Measurements from ENCODE around the gene OPRPN.

Gene OPRPN

GRCh38 chr4:70399319-70399718 lies 1.6 kb downstream of the OPRPN start:
- Histone ChIP-seq H3K27ac (ENCODE audit: low read length) (no peak overlapping the region), H3K4me2 (ENCODE audit: low read depth, low read length) (no peak overlapping the region), H2AFZ (ENCODE audit: low read length) (no peak overlapping the region), H3K27me3 (replicated peaks; ENCODE audit: insufficient read depth, low read length) (no peaks in the 10 kb centered on the region), H4K20me1 (ENCODE audit: insufficient read depth, low read length) (no peaks in the 10 kb centered on the region), H3K79me2 (ENCODE audit: low read length) (no peaks in the 10 kb centered on the region), H3K4me3 (ENCODE audit: low read length) (no peak overlapping the region), H3K9me2 (replicated peaks; ENCODE audit: insufficient read depth, low read length) (no peaks in the 10 kb centered on the region), H3F3A (ENCODE audit: insufficient read depth, low read length) (no peaks in the 10 kb centered on the region), H3K9ac (ENCODE audit: low read length) (no peak overlapping the region), H3K9me3 (replicated peaks; ENCODE audit: insufficient read depth, low read length) (no peaks in the 10 kb centered on the region), H3K4me1 (ENCODE audit: low read length) (peaks cover 7% of the 10 kb centered on the region), H3K36me3 (replicated peaks; ENCODE audit: insufficient read depth, low read length) (no peaks in the 10 kb centered on the region)
- no peak for DNase-seq
- no peak for TF ChIP-seq EZH2phosphoT487 (IDR thresholded peaks at IDR 0.05; ENCODE audit: low read length)
- TF ChIP-seq, protein P1, sequence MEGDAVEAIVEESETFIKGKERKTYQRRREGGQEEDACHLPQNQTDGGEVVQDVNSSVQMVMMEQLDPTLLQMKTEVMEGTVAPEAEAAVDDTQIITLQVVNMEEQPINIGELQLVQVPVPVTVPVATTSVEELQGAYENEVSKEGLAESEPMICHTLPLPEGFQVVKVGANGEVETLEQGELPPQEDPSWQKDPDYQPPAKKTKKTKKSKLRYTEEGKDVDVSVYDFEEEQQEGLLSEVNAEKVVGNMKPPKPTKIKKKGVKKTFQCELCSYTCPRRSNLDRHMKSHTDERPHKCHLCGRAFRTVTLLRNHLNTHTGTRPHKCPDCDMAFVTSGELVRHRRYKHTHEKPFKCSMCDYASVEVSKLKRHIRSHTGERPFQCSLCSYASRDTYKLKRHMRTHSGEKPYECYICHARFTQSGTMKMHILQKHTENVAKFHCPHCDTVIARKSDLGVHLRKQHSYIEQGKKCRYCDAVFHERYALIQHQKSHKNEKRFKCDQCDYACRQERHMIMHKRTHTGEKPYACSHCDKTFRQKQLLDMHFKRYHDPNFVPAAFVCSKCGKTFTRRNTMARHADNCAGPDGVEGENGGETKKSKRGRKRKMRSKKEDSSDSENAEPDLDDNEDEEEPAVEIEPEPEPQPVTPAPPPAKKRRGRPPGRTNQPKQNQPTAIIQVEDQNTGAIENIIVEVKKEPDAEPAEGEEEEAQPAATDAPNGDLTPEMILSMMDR (IDR thresholded peaks at IDR 0.05; ENCODE audit: low read length): no peak
- no peak for TF ChIP-seq EZH2 (optimal IDR thresholded peaks at IDR 0.05; ENCODE audit: low read depth, low read length)

- TF ChIP-seq, protein P1 (IDR thresholded peaks at IDR 0.05; ENCODE audit: low read length): no peak
- TF ChIP-seq EZH2phosphoT487 (IDR thresholded peaks at IDR 0.05; ENCODE audit: low read length) (no peak), EZH2 (optimal IDR thresholded peaks at IDR 0.05; ENCODE audit: low read depth, low read length) (no peak)
- no peak overlapping the region for H3K9ac ChIP-seq (ENCODE audit: low read length)
- no peak overlapping the region for H3K4me3 ChIP-seq (ENCODE audit: low read length)
- H4K20me1 ChIP-seq (ENCODE audit: insufficient read depth, low read length): no peaks in the 10 kb centered on the region
- no peak overlapping the region for H2AFZ ChIP-seq (ENCODE audit: low read length)
- no peaks in the 10 kb centered on the region for H3F3A ChIP-seq (ENCODE audit: insufficient read depth, low read length)
- no peaks in the 10 kb centered on the region for H3K79me2 ChIP-seq (ENCODE audit: low read length)
- no peaks in the 10 kb centered on the region for H3K4me1 ChIP-seq (ENCODE audit: low read length)
- no peaks in the 10 kb centered on the region for H3K9me2 ChIP-seq (replicated peaks; ENCODE audit: insufficient read depth, low read length)
- DNase-seq: no peak
- no peaks in the 10 kb centered on the region for H3K36me3 ChIP-seq (replicated peaks; ENCODE audit: insufficient read depth, low read length)
- no peak overlapping the region for H3K4me2 ChIP-seq (ENCODE audit: low read depth, low read length)
- H3K27me3 ChIP-seq (replicated peaks; ENCODE audit: insufficient read depth, low read length): no peaks in the 10 kb centered on the region
- no peaks in the 10 kb centered on the region for H3K9me3 ChIP-seq (replicated peaks; ENCODE audit: insufficient read depth, low read length)
- H3K27ac ChIP-seq (ENCODE audit: low read length): no peak overlapping the region
Measured at GRCh38 chr4:70402762-70403161, 5.0 kb downstream of the OPRPN start.

GRCh38 chr4:70405765-70406164 lies 8.0 kb downstream of the OPRPN start:
- Histone ChIP-seq H3K4me3 (ENCODE audit: low read length) (no peak overlapping the region), H3K9me3 (replicated peaks; ENCODE audit: insufficient read depth, low read length) (no peaks in the 10 kb centered on the region), H3K36me3 (replicated peaks; ENCODE audit: insufficient read depth, low read length) (no peaks in the 10 kb centered on the region), H3K4me2 (ENCODE audit: low read depth, low read length) (no peak overlapping the region), H3K9me2 (replicated peaks; ENCODE audit: insufficient read depth, low read length) (no peaks in the 10 kb centered on the region), H2AFZ (ENCODE audit: low read length) (no peak overlapping the region), H3K27ac (ENCODE audit: low read length) (no peak overlapping the region), H3K9ac (ENCODE audit: low read length) (no peak overlapping the region), H4K20me1 (ENCODE audit: insufficient read depth, low read length) (no peaks in the 10 kb centered on the region), H3K79me2 (ENCODE audit: low read length) (no peaks in the 10 kb centered on the region), H3F3A (ENCODE audit: insufficient read depth, low read length) (no peaks in the 10 kb centered on the region), H3K4me1 (ENCODE audit: low read length) (no peaks in the 10 kb centered on the region), H3K27me3 (replicated peaks; ENCODE audit: insufficient read depth, low read length) (no peaks in the 10 kb centered on the region)
- no peak for DNase-seq
- TF ChIP-seq, protein P1 (IDR thresholded peaks at IDR 0.05; ENCODE audit: low read length): no peak
- TF ChIP-seq EZH2 (optimal IDR thresholded peaks at IDR 0.05; ENCODE audit: low read depth, low read length): no peak
- TF ChIP-seq EZH2phosphoT487 (IDR thresholded peaks at IDR 0.05; ENCODE audit: low read length): no peak

All from MM.1S (cell line).